ENCODE data around the gene SNED1. TPM values are rescaled to one million over a fixed set of nuclear protein-coding genes. Genes with fewer than 3 reads are reported as not detected.

The SNED1 gene
- total RNA-seq, 1 donor from 2014 or later: 0.26 TPM

DNA sequence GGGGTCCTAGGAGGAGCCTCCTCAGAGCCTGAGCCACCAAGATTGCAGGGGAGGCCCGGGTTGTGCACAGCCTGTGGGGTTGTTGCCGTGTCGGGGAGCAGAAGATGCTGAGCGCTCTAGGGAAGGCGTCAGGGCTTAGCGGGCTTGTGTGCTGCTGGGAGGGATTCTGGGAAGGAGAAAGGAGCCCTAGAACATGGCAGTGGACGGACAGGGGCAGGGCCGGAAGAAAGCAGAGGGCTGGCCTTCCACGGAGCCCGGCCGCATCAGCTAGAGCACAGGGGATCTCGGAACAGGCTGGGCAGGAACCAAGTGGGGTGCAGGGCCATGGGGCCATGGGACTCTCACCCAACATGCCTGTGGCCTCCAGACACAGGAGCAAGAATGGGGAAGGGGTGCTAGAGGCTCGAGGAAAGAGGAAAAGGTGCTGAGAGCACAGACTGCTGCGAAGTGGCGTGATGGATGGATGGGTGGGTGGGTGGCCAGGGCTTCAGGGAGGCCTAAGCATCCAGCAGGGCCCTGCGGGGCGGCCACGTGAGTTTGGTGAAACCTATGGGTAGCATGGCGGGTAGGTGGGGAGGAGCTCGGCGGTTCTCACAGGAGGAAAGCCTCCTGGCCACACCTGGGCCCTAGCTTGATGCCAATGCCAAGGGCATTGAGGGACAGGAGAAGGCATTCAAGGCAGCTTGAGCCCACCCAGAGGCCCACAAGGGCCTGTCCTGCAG lies 67.9 kb downstream of the SNED1 start:
- TF ChIP-seq, protein P1, sequence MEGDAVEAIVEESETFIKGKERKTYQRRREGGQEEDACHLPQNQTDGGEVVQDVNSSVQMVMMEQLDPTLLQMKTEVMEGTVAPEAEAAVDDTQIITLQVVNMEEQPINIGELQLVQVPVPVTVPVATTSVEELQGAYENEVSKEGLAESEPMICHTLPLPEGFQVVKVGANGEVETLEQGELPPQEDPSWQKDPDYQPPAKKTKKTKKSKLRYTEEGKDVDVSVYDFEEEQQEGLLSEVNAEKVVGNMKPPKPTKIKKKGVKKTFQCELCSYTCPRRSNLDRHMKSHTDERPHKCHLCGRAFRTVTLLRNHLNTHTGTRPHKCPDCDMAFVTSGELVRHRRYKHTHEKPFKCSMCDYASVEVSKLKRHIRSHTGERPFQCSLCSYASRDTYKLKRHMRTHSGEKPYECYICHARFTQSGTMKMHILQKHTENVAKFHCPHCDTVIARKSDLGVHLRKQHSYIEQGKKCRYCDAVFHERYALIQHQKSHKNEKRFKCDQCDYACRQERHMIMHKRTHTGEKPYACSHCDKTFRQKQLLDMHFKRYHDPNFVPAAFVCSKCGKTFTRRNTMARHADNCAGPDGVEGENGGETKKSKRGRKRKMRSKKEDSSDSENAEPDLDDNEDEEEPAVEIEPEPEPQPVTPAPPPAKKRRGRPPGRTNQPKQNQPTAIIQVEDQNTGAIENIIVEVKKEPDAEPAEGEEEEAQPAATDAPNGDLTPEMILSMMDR (IDR thresholded peaks at IDR 0.05; ENCODE audit: insufficient read depth, low read length, severe bottlenecking): no peak
- H3K27me3 ChIP-seq (ENCODE audit: control insufficient read depth, insufficient read depth, low read length): no peaks in the 10 kb centered on the region
- FAIRE-seq (no peak), DNase-seq (ENCODE audit: low read depth) (no peak)
- no peak overlapping the region for H3K4me3 ChIP-seq (ENCODE audit: low read depth, low read length)
- no peaks in the 10 kb centered on the region for H3K36me3 ChIP-seq (ENCODE audit: control insufficient read depth, insufficient read depth, low read length)

DNA sequence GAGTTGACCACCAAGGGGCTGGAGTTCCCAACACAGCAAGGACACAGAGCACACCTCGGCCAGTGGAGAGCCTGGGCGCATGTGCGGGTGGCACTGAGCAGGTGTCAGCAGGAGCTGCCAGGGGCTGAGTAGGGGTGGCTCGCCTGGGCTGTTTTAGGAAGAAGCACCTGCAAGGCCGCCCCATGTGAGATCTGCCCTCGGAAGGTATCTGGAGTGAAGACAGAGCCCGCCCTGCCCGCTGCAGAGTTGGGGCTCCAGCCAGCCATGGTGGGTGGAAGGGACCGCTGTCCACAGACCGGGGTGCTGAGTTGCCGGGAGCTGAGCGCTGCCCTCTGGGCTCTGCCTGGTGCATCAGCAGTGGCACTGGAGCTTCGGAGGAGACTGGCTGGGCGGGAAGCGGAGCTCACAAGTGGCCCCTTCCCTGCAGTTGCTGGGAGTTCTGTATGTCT lies 68.5 kb downstream of the SNED1 start:
- TF ChIP-seq, protein P1 (IDR thresholded peaks at IDR 0.05; ENCODE audit: insufficient read depth, low read length, severe bottlenecking): no peak
- DNase-seq (ENCODE audit: low read depth) (no peak), FAIRE-seq (no peak)
- Histone ChIP-seq H3K4me3 (ENCODE audit: low read depth, low read length) (no peak overlapping the region), H3K27me3 (ENCODE audit: control insufficient read depth, insufficient read depth, low read length) (no peaks in the 10 kb centered on the region), H3K36me3 (ENCODE audit: control insufficient read depth, insufficient read depth, low read length) (no peaks in the 10 kb centered on the region)

DNA sequence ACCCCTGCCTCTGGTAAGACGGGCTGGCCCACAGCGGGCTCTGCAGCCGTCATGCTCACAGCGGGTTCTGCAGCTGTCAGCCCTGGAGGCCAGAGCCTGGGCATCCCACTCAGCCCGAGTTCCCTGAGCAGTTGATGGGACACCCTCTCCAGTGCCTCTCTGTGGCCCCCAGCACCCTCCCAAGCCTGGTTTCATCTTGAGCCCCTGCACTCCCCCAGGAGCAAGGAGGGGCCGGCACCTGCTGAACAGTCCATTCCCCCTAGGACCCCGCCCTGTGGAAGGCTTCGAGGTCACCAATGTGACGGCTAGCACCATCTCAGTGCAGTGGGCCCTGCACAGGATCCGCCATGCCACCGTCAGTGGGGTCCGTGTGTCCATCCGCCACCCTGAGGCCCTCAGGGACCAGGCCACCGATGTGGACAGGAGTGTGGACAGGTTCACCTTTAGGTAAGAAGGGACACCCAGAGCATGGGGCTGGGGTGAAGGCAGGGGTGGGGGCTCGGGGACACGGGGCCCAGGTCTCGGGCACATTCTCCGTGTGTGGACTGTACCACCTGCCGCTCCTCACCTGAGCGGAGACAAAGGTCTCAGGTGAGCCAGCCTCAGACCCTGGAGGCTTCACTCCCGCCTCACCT lies 69.2 kb downstream of the SNED1 start:
- H3K27me3 ChIP-seq (ENCODE audit: control insufficient read depth, insufficient read depth, low read length): no peaks in the 10 kb centered on the region
- FAIRE-seq: no peak

DNA sequence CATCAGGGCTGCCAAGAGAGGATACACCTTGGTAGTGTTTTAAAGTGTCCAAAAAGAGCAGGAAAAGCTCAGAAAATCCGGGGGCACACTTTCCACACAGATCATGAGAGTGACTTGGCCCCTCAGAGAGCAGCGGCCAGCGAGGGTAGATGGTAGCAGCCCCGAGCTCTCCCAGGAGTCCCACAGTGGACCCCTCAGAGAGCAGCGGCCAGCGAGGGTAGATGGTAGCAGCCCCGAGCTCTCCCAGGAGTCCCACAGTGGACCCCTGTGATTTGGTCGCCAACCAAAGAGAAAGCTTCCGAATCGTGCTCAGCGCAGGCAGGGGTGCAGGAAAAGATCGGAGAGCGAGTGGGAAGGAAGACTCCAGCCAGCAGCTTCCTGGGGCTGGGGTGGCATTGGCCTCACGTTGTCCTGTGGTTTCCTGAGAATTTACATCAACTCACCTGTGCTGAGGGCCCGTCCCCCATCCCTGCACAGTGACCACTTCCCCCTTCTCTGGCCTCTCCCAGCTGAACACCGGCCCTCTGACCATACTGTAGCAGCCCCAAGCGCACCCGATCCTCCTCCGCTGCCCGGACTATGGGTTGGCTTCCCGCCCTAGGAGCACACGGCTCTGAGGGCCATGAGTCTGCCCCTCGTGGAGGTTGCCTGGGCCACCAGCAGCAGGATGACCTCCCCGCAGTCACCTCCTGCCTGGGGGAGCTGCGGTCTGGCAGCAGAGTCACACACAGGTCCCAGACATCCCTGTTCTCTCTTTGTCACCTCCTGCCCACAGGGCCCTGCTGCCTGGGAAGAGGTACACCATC lies 69.9 kb downstream of the SNED1 start:
- TF ChIP-seq, protein P1 (IDR thresholded peaks at IDR 0.05; ENCODE audit: insufficient read depth, low read length, severe bottlenecking): no peak
- H3K4me3 ChIP-seq (ENCODE audit: low read depth, low read length): no peak overlapping the region
- H3K36me3 ChIP-seq (ENCODE audit: control insufficient read depth, insufficient read depth, low read length): no peaks in the 10 kb centered on the region
- FAIRE-seq (no peak), DNase-seq (ENCODE audit: low read depth) (no peak)
- H3K27me3 ChIP-seq (ENCODE audit: control insufficient read depth, insufficient read depth, low read length): no peaks in the 10 kb centered on the region

More for the DNA sequence above, 69.2 kb downstream of the SNED1 start:
- DNase-seq (ENCODE audit: low read depth): no peak
- TF ChIP-seq, protein P1 (IDR thresholded peaks at IDR 0.05; ENCODE audit: insufficient read depth, low read length, severe bottlenecking): no peak
- Histone ChIP-seq H3K4me3 (ENCODE audit: low read depth, low read length) (no peak overlapping the region), H3K36me3 (ENCODE audit: control insufficient read depth, insufficient read depth, low read length) (no peaks in the 10 kb centered on the region)

DNA sequence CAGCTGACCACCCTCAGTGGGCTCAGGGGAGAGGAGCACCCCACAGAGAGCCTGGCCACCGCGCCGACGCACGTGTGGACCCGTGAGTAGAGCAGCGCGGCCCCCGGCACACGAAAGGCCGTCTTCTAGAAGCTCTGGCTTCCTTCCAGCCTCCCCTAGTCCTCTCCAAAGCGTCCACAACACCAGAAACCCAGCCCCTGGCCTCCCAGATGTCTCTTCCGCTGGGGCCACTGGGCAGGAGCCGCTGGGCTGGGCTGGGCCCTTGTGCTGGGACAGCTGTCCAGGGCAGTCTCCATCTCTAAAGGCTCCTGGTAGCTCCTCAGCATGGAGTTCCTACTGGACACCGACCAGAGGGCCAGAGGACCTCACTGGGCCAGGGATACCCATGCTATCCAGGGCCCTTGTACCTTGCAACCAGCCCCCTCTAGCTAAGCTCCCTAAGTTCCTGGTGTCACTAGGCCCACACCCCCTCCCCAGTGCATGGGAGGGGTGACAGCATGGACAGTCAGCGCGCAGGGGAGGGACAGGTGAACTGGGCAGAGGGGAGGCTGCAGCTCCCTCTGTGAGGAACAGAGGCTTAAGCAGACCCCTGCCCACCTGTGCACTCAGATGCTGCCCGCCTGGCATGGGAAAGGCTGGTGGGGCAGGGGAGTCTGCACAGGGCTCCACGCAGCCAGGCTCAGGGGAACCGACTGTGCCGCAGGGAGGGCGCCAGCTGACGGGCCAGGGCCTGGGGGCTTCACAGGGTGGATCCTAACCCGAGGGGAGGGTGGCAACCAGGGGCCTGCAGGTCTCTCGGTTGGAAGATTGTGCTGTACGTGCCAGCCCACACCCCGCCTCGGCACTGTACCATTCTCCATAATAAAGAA lies 70.8 kb downstream of the SNED1 start:
- no peaks in the 10 kb centered on the region for H3K27me3 ChIP-seq (ENCODE audit: control insufficient read depth, insufficient read depth, low read length)
- DNase-seq (ENCODE audit: low read depth) (no peak), FAIRE-seq (no peak)
- no peaks in the 10 kb centered on the region for H3K36me3 ChIP-seq (ENCODE audit: control insufficient read depth, insufficient read depth, low read length)
- TF ChIP-seq, protein P1 (IDR thresholded peaks at IDR 0.05; ENCODE audit: insufficient read depth, low read length, severe bottlenecking): no peak
- H3K4me3 ChIP-seq (ENCODE audit: low read depth, low read length): no peak overlapping the region
